Activated T-cell treated with anti-CD3 and anti-CD28 coated beads, Interleukin-2, amount 50 U/mL, for 1 hour (primary cell): Measurements from ENCODE around the gene S1PR2.
"Not testable (repeated sequence)": the region's sequence is repeated elsewhere in the genome, so short reads cannot be mapped to it uniquely, and the experiment has no call there.

ENCODE experiments used
- DNase-seq: peaks from one replicate; pipeline ENCODE4 v3.0.0-alpha.2; 2020

The S1PR2 gene

DNA sequence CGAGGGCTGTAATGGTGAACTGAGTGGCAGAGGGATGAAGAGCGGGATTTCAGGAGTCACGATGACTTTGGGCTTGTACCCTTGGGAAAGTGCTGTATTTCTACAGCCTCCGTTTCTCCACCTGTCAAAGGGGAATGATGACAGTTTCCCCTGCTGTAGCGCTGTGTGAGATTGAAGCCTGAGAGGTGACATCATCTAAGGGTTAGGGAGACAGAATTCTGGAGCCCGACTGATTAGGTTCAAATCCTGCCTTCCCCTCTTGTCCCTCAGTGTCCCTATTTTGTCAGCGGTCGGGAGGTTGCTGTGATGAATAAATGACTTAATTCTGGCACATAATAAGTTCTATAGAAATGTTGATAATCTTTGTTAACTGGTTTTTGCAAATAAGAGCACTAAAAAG lies 21.6 kb upstream of the S1PR2 start:
- DNase-seq = no peak

DNA sequence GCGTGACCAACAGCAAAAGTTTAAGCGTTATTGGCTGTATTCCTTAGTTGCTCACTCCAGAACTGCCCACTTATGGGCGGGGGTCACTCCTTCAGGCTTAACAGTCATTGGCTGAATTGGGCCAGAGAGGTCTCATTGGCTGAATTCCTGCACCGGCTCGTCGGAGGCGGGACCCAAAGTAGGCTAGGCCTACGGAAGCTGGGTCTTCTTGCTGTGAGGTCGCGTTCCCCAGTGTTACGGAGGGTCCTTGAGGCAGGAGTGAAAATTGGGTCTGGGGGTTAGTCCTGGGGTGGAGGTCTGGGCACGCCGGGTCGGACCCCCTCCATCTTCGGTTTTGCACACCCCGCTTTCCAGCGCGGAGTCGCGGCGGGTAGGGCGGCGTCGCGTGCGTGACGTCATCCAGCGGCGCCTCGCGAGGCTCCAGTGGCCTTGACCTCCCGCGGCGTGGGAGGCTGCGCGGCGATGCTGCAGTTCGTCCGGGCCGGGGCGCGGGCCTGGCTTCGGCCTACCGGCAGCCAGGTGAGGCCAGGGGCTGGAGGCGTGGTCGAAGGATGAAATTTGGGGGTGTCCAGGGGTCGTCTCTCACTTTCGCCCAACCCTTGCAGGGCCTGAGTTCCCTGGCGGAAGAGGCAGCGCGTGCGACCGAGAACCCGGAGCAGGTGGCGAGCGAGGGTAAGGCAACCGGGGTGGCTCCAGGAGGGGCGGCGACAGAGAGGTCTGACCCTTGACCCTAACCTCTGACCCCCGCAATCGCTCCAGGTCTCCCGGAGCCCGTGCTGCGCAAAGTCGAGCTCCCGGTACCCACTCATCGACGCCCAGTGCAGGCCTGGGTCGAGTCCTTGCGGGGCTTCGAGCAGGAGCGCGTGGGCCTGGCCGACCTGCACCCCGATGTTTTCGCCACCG lies 20.9 kb upstream of the S1PR2 start, which contains the start of gene MRPL4:
Gene MRPL4, plus strand, starts transcription at position 423 of the 903 bp plus-strand sequence. Its CDS starts 40 bp downstream, at position 463.
- DNase-seq = peak; percentile 92

DNA sequence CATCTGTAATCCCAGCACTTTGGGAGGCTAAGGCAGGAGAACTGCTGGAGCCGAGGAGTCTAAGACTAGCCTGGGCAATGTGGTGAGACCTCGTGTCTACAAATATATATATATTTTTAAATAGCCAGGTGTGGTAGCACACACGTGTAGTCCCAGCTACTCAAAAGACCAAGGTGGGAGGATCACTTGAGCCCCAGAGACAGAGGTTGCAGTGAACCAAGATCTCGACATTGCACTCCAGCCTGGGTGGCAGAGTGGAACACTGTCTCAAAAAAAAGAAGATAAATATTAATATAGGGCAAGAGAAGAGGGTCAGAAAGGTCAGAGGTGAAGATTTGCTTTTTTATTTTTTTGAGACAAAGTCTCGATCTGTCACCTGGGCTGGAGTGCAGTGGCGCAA lies 15.4 kb upstream of the S1PR2 start:
- no peak for DNase-seq

DNA sequence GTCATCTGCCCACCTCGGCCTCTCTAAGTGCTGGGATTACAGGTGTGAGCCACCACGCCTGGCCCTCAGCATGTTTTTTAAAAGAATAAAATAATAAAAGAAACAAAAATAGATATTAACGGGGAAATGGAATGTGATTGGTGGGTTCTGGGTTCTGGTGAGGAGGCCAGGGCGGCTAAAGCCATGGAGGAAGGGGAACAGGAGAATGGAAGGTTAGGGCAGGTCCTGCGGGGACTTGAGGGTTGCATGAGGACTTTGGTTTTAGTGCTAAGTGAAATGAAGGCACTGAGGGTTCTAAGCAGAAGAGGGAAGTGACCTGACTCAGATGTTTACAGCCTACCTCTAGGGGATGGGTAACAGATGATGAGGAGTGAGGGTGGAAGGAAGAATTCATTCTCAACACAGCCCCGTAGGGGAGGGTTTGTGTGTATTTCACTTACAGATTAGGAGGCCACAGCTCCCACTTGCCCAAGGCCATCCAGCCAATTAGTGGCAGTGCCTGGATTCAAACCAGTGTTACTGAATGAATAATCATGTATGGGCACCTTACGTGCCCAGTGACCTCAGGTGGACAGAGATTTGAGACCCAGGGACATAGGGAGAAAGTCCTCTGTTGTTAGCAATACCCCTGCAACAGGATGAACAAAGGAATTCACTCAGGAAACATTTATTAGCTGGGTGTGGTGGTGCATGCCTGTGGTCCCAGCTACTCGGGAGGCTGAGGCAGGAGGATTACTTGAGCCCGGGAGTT lies 14.2 kb upstream of the S1PR2 start:
- no peak for DNase-seq

DNA sequence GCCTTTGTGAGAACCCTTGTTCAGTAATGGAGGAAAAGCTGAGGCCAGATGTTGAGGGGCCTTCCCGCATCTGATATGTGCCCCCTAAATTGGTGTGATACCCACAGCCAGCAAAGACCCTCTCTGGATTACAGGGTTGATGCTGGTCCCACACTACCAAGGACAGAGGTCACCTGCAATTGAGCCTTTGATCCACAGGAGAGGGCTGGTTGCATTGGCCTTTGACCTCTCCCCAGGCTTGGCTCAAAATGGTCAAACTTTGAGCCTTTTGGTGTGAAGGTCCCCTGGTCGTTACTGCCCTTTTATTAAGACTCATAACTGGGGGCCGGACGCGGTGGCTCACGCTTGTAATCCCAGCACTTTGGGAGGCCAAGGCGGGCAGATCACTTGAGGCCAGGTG lies 12.5 kb upstream of the S1PR2 start:
- DNase-seq = no peak

DNA sequence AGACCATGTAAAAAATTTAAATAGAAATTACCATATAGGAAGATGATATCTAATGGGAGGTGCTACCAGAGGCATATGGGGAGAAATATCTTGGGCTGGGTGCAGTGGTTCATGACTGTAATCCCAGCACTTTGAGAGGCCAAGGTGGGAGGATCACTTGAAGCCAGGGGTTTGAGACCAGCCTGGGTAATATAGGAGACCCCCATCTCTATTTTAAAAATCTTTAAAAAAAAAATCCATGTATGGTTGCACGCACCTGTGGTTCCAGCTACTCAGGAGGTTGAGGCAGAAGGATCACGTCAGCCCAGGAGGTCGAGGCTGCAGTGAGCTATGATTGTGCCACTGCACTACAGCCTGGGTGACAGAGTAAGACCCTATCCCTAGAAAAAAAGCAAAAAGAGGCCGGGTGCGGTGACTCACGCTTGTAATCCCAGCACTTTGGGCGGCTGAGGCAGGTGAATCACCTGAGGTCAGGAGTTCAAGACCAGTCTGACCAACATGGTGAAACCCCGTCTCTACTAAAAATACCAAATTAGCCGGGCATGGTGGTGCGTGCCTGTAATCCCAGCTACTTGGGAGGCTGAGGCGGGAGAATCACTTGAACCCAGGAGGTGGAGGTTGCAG lies 10.8 kb upstream of the S1PR2 start:
- DNase-seq = not testable (repeated sequence)

DNA sequence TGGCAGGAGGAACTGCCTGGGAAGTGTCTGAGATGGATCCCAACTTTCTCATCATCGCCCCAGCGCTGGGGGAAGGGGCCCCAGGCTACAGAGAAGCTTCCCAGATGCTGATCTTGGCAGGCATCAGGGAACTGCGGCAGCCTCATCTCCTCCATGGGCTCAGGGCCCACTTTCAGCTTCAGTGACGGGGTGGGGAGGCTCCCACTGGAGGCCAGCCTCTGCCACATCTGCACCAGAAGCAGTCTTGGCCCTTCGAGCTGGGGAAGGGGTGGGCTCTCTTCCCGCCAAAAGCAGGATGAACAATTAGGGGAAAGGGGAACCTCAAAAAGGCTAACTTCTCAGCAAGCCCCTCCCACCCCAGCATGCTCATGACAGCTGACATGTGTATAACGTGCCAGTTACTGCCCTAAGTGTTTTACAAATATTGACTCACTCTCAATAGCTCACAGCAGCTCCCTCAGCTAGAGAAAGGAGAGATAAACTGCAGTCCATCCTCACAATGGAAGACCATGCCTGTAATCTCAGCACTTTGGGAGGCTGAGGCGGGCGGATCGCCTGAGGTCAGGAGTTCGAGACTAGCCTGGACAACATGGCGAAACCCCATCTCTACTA lies 7.1 kb upstream of the S1PR2 start:
- DNase-seq = no peak

DNA sequence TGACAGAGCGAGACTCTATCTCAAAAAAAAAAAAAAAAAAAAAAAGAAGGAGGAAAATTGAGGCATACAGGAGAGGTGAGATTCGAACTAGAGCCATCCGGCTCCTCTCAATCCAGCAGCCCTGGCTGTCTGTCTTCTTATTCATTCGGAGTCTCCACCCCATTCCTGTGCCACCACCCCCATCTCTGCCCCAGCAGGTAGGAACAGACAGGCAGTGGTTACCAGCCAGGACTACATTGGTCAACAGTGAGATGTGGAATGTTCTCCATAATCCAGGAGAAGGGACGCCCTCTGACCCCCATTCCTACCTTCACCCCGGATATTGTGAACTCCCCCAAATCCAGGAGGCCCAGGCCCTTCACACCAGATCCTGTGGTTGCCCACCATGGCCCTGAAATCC lies 6.6 kb upstream of the S1PR2 start:
- DNase-seq = no peak

DNA sequence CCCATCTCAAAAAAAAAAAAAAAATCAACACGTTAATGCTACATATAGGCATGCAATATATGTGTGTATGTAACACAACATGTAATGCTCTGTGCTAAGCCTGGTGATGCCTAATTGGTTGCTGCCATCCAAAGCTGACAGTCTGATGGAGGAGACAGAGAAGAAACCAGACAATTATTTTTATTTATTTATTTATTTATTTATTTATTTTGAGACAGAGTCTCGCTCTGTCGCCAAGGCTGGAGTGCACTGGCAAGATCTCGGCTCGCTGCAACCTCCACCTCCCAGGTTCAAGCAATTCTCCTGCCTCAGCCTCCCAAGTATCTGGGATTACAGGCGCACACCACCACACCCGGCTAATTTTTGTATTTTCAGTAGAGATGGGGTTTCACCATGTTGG lies 4.3 kb upstream of the S1PR2 start:
- not testable (repeated sequence) for DNase-seq

DNA sequence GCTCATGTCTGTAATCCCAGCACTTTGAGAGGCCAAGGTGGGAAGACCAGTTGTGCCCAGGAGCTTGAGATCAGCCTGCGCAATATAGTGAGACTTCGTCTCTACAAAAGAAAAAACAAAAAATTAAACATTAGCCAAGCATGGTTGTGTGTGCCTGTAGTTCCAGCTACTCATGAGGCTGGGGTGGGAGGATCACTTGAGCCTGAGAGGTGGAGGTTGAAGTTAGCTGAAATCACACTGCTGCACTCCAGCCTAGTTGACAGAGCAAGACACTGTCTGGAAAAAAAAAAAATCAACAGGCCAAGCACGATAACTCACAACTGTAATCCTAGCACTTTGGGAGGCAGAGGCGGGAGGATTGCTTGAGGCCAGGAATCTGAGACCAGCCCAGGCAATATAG lies 3.9 kb upstream of the S1PR2 start:
- DNase-seq = no peak

DNA sequence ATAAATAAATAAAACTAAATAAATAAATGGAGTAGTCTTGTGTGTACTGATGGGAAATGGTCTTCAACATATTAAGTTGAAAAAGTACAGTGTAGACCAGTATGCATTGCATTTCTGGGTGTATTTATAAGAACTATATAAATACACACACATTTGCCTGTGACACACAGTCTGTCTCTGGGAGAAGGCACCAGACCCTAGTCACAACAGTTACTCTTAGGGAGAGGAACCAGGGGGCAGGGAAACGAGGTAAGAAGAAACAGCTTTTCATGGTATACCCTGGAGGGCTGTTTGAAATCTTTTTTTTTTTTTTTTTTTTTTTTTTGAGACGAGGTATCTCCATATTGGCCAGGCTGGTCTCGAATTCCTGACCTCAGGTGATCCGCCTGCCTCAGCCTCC lies 2.8 kb upstream of the S1PR2 start:
- no peak for DNase-seq

DNA sequence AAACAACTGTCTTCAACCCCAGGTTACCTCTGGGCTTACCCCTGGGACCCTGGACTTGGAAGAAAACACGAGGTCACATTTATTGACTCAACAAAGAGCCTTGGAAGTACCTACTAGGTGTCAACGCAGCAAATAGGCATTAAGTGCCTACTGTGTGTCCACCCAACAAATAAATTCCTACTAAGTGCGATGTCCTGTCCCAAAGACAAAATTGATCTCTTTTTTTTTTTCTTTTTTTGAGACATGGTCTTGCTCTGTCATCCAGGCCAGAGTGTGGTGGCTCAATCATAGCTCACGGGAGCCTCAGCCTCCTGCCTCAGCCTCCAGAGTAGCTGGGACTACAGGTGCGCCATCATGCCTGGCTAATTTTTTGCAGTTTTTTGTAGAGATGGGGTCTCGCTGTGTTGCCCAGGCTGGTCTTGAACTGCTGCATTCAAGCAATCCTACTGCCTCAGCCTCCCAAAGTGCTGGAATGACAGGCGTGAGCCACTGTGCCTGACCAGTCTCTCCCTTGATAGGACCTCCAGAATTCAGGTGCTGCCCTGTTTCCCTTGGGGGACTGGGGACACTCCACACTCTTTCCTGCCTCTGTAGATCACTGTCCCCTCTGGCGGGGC lies 589 bp upstream of the S1PR2 start:
- DNase-seq = no peak

DNA sequence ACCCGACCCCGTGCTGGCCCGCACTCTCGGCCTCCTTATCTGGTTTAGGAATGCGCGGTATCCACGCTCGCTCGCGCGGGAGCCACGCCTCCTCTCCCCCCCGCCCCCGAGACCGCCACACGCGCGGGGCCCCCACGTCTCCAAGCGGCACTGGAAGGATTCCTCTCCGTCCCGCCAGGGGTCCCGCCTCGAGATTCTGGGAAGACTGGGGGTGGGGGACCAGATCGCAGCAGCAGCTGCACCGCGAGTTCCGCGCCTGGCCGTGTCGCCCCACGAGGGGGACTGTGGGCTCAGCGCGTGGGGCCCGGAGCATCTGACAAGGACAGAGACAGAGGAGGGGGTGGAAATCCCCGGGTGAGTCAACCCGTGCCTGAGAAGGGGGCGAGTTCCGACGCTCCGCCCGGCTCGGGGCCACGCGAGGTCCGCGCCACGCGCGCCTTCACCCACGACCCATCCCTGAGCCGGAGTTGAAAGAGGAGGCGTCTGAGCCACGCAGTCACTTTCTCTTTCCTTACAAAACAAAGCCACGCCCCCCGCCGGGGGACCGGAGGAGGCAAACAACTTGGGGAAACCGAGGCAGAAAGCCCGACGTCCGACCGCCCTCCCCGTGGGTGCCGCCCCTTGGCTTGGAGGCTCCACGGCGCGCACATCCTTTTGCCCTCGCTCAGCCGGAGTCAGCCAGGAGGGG lies 814 bp downstream of the S1PR2 start:
- peak; percentile 75 for DNase-seq

DNA sequence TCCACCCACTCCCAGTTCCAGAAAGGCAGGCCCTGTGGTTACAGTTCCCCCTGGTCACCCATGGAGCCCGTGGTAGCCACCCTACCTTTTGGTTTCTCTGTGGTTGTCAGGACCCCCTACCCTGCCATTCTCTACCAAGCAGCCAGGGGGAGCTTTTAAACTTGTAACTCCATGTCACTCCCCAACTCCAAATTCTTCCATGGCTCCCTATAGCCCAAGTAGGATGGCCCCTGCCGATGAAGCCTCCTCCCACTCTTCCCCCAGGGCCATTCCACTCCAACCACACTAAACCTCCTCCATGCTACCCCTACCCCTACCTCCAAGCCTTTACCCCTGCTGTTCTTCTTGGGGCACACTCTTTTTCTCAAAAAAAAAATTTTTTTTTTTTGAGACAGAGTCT lies 2.2 kb downstream of the S1PR2 start:
- peak; percentile 38 for DNase-seq

DNA sequence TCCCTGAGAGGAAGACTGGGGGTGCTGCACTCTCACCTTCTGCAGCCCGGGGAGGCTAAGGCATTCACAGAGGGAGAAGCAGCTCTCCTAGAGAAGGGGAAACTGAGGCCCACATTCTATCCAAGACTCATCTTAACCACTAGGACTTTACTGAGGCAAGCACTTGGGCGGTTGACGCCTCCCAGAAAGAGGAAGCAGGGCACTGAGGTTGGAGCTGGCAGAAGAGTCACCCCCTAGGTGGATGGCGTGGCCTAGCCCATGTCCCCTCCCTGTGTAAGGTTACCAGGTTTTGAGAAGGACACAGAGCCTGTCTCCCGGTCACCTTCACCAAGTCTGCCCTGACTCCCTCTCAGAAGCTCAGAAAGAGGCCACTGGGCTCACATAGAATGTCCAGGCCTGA lies 2.7 kb downstream of the S1PR2 start:
- DNase-seq = no peak

DNA sequence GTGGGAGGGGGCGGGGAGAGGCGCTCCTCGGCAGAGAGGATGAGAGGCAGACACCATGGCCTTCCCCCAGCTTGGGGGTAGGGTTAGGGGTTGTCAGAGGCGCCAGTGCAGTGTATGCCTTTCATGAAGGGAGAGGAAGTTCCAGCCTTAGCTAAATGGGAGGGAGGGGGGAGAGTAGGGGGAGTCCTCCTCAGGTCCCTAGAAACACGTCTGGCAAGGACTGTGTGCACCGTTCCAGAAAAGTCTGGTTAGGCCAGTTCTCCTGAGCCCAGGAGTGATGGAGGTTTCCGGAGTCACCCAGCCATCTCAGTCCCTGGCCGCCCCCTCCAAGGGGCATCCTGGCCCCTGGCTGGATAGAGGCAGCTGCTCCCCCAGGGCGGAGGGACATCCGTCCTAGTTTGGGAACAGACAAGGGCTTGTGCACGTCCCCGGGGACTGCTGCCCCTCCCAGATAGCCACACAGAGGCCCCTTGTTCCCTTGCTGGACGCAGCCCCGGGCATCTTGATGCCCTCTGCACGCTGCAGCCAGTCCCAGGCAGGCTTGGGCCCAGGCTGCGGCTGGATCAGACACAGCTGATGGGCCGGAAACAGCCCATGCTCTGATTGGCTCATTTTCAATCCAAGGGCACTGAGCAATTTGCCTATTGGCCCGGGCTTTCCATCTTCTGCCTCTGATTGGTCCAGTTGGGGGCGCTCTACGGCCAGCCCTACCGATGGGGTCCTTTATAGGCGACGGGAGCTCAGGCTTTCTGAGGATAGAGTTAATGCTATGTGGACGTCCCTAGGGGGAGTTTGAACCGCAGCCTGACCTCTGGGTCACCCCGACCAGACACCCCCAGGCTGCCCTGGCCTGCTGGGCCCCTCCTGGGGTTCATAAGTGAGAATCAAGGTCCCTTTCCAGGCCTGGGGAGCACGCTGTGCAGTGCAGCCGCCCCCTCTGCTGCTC lies 3.8 kb downstream of the S1PR2 start:
- DNase-seq = no peak

DNA sequence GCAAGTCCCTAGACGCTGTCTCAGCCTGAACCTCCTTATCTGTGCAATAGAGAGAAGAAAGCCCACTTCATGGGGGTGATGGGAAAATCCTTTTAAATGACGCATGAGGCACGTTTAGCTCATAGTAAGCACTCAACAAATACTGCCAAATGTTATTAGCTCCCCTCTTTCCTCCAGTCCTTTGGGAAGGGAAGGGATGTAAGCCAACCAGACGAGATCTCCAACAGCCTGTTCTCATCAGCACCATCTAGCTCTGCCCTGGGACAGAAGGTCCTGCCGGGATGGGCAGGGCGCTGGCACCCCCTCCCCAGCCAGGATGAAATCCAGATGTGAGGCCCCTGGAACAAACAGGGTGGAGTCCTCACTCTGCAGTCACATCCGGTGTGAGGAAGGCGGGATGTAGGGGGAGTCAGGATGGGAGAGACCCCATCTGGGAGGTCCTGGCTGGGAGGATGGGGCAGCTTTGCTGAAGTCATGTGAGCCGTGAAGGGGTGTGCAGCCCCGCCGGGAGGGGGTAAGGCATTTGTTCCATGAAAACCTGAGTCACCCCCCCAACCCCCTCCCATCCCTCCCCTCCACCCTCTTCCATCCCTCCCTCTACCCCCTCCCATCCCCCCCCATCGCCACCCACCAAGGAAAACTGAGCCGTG lies 4.6 kb downstream of the S1PR2 start:
- DNase-seq = no peak

DNA sequence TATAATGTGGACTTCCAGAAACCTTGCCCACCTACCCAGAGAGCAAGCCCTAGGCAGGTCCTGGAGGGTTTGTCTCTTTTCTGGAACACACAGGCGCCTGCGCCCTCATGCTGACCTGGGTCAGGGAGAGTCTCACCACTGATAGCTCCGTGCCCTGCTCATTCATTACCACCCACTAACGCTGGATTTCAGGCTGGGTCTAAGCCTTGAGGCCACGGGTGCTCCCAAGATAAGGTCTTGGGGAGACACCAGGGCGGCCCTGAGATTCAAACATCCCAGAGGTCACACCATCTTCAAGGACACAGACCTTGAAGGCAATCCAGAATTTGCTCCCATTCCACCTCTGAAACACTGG lies 5.1 kb downstream of the S1PR2 start:
- DNase-seq = no peak

DNA sequence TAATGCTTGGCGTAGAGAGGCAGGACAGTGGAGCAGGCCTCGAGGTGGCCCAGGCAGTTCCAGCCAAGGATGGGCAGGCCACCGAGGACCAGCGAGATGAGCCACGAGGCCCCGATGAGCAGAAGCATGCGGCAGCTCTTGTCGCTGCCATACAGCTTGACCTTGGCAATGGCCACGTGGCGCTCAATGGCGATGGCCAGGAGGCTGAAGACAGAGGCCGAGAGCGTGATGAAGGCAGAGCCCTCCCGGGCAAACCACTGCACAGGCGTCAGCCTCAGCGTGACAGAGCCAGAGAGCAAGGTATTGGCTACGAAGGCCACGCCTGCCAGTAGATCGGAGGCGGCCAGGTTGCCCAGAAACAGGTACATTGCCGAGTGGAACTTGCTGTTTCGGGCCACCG lies 6.8 kb downstream of the S1PR2 start:
- no peak for DNase-seq

DNA sequence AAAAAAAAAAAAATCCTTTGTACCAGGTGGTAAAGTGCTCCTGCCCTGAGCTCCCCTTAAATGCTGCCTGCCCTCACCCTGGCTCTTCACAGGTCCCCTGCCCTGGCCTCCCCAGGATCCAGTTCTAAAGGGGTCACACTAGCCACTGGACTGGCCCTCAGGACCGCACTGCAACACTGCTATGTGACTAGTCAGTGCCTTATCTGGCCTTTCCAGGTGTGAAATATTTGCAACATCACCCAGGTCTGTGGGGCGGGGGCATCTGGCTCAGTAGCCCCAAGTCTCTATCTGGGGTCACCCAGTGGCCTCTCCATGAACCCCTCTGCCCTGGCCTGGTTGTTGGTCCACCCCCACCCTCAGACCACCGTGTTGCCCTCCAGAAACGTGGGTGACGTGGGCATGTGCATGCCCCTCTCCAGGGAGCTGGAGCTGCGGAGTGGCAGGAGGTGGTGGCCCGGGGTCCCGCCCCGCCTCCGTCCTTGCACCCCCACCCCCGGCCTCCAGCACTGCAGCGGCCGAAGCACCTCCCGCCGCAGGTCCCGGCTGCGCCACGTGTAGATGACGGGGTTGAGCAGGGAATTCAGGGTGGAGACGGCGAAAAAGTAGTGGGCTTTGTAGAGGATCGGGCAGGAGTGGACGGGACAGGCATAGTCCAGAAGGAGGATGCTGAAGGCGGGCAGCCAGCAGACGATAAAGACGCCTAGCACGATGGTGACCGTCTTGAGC lies 7.5 kb downstream of the S1PR2 start:
- DNase-seq = no peak
